Ishikawa (cell line): ENCODE results near the gene VSTM2A.

Experiments used
- EP300 ChIP-seq: IDR thresholded peaks from 2 replicates; pipeline ENCODE4 v1.6.1; 2012; ENCODE audit warnings: borderline replicate concordance
- FOXM1 ChIP-seq: IDR thresholded peaks from 2 replicates; pipeline ENCODE4 v1.6.1; 2012; ENCODE audit warnings: low read depth, borderline replicate concordance
- MAX ChIP-seq: IDR thresholded peaks from 2 replicates; pipeline ENCODE4 v1.6.1; 2012
- YY1 ChIP-seq: IDR thresholded peaks from 2 replicates; pipeline ENCODE4 v1.6.1; 2012; ENCODE audit warnings: low read depth

- TF ChIP-seq FOXM1 (no peak), MAX (no peak), EP300 (no peak), YY1 (no peak)
Measured at GRCh38 chr7:54560723-54561122, 18.5 kb downstream of the VSTM2A start.
